Ecto neural progenitor cell (in vitro differentiated cells): ENCODE measurements around the gene APPBP2.
"Not testable (repeated sequence)": the region's sequence is repeated elsewhere in the genome, so short reads cannot be mapped to it uniquely, and the experiment has no call there.

Experiments
- DNase-seq: peaks from one replicate; pipeline ENCODE4 v3.0.0-alpha.2; 2018; ENCODE audit warnings: low spot score

Gene APPBP2

DNA sequence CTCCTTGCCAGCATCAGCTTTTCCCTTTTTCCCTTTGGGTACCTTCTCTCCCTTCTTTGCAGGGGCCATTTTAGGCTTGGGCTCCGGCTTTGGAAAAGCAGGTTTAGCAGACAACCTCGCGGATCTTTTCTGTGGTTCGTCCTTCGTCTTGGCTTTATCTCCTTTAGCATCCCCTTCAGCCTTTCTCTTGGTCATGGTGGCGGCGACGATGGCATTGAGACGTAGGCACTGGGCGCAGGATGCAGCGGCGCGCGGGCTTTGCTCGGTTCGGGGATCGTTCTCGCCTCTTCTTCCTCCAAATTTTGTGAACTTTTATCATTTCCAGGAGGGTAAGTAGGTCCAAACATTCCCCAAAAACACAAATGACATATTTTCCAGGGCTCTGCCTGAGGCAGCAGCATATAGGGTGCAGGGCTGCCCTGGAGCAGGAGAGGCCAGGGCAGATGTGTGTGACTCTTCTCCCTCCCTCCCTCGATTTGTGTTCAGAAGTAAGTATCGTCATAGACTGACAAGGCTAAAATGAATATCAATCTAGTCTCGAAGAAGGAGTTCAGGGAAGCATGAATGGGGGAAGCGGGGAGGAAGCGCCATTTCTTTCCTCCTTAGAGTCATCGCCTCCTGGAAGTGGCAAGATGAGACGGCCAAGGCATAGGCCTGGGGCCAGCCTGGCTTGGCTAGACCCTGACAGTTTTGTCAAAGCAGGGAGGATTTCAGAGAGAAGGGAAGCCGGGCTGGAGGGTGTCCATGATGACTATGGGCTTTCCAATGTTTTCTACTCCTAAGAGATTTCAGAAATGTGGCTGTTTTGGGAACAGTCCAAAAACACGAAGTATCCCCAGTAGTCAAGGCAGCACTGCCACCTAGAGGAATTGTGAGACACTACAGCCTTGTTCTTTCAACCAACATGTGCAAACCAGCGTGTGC lies 90.5 kb downstream of the APPBP2 start:
- peak; percentile 79 for DNase-seq

- not testable (repeated sequence) for DNase-seq
These were observed 92.7 kb downstream of the APPBP2 start for GRCh38 chr17:60433021-60433997.

GRCh38 chr17:60430561-60430960 lies 95.5 kb downstream of the APPBP2 start:
- DNase-seq: peak; percentile 20

GRCh38 chr17:60428491-60428890 lies 97.6 kb downstream of the APPBP2 start:
- not testable (repeated sequence) for DNase-seq

DNA sequence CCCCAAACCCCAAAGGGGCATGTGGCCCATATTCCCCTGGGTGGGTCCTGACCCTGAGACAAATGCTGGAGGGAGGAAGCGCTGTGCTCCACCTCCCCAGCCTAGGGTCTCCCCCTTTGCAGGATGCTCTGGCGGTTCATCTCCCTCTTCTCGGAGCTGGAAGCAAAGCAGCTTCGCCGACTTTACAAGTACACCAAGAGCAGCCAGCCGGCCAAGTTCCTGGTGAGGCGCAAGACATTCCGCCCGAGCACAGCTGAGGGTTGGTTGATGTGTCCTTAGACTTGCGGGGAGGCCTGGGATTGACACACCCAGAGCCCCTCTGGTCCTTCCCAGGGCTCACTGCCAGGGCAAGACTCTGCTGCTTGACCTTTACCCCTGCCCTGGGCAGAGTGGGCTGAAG lies 99.4 kb downstream of the APPBP2 start:
- no peak for DNase-seq

DNA sequence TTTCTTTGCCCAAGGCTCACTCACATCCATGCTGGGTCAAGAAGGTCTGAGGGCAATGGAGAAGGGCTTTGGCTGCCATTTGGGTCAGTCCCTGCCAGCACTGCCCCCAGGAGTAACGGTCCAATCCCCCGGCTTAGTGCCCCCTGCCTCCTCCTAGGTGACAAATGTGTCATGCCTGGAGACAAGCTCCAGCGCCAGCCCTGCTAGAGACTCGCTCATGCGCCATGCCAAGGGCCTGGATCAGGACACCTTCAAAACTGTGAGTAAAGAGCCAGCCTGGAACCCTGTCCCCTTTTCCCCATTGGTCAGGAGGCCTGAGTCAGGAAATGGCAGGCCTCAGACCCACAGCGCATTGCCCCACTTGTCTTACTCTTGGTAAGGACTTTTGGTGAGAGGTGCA lies 100.4 kb downstream of the APPBP2 start:
- no peak for DNase-seq

DNA sequence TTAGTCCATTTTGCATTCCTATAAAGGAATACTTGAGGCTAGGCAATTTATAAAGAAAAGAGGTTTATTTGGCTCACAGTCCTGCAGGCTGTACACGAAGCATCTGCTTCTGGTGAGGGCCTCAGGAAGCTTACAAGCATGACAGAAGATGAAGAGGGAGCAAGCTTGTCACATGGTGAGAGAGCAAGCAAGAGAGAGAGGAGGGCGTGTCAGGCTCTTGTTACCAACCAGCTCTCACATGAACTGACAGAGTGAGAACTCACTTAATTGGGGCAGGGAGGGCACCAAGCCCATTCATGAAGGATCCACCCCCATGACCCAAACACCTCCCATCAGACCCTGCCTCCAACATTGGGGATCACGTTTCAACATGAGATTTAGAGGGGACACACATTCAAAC lies 102.2 kb downstream of the APPBP2 start:
- DNase-seq: no peak

DNA sequence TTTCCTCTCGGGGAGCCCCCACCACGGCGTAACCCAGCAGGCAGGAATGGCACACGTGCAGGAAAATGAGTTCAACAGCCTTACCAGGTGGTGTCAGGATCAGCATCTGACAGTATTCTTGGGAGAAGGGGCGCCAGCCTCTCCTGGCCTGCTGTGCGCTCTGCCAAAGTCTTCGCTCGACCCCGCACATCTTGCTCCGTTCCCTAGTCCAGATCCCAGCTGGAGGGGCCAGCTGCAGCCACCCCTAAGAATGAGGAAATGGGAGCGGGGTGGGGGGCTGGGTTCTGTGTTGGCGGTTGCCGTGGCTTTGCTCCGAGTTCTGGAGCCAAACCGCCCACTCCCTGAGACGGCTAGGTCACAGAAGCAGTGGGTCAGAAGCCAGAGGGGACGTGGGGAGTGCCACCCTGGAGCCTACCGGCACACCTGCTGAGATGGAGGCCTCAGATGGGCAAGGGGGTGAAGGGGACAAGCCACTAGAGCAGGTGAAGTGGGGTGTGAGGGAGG lies 103.8 kb downstream of the APPBP2 start, which contains the start of gene CHCT1:
CHCT1 (plus strand) TSS at position 328 of the 504 bp plus-strand sequence; CDS start at position 432, 104 bp downstream.
- DNase-seq: no peak

- peak; percentile 90 for DNase-seq
These were observed 104.5 kb downstream of the APPBP2 start for GRCh38 chr17:60421273-60422161.

DNA sequence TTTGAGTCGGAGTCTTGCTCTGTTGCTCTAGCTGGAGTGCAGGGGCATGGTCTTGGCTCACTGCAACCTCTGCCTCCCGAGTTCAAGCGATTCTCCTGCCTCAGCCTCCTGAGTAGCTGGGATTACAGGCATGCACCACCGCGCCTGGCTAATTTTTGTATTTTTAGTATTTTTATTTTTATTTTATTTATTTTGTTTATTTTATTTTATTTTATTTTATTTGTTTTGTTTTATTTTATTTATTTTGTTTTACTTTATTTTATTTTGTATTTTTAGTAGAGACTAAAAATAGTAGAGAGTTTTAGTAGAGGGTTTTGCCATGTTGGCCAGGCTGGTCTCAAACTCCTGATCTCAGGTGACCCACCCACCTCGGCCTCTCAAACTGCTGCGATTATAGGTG lies 106.2 kb downstream of the APPBP2 start:
- not testable (repeated sequence) for DNase-seq

GRCh38 chr17:60419003-60419402 lies 107.0 kb downstream of the APPBP2 start:
- DNase-seq: not testable (repeated sequence)

DNA sequence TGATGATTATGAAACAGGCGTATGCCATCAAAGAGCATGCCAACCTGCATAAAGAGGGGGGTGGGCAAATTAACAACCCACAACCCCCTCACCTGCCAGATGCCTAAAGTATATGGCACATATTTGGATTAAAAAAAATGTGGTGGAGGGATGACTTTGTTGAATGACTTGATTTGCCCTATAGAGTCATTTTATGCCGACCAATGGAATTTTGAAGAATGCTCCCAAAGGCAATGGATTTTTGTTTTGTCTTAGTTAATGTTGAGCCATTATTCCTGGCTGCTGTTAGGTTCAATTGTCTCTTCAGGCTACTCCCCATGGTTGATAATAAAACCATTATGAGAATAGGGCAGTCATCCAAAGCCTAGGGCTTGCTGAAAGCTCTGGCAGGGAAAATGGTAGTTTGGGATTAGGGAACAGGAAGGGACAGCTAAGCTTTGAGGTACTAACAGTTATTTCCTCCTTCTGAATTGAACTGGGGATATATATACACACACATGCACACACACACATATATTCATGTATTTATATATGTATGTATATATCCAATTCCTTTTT lies 109.6 kb downstream of the APPBP2 start:
- no peak for DNase-seq

DNA sequence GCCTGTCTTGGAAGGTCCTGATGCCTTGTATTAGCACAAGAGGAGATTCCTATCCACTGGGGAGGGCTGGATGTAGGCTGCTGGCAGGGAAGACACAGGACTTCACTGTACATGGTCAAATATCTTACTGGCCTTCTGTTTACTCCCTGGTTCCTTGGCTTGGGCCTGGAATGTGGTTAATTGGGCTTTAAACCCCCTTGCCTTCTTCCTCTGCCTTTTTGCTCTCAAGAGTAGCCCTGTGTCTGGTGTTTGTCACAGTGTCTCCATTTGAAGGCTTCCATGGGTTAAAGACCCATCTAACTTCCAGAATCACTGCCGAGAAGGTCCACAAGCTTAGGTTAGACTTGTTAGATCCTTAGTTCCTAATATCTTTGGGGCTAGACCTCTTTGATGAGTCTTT lies 110.9 kb downstream of the APPBP2 start:
- no peak for DNase-seq

GRCh38 chr17:60412701-60413100 lies 113.3 kb downstream of the APPBP2 start:
- DNase-seq: no peak

GRCh38 chr17:60410001-60410400 lies 116.0 kb downstream of the APPBP2 start:
- no peak for DNase-seq

DNA sequence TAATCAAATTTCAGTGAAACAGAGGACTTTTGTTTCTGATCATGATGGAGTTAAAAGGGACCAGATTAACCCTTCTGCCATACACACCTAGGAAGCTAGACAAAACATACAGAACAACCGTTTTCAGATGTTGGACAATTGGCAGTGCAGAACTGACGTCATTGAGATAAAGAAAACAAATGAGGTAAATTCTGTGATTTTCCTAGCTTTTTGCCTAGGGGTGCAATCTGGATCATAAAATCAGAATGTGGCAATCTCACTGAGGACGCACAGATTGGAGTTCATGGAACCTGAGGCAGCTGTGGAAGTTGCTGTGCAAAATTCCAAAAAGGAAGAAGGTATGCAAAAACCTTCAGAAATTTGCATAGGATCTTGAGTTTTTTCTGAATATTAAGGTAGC lies 119.2 kb downstream of the APPBP2 start:
- no peak for DNase-seq

DNA sequence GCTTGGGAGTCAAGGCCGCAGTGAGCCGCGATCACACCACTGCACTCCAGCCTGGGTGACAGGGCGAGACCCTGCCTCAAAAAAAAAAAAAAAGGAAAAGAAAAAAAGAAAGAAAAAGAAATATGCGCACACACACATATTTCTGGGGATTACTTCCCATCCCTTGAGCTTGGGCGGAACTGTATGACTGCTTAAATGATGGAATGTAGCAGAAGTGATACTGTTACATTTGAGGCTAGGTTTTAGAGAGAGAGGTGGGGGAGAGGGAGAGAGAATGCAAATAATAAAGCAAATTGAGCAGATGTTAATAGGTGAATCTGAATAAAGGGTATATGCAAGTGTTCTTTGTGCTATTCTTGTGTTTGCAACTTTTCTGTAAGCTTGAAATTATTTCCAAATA lies 122.1 kb downstream of the APPBP2 start:
- no peak for DNase-seq

- no peak for DNase-seq
These were observed 122.6 kb downstream of the APPBP2 start for GRCh38 chr17:60403523-60403810.

GRCh38 chr17:60401819-60402218 lies 124.2 kb downstream of the APPBP2 start:
- DNase-seq: no peak

GRCh38 chr17:60398227-60398959 lies 127.6 kb downstream of the APPBP2 start:
- DNase-seq: no peak
